Endodermal cell (in vitro differentiated cells): ENCODE data around the gene ZBED3. TPM values are rescaled to one million over a fixed set of nuclear protein-coding genes. Genes with fewer than 3 reads are reported as not detected.

Experiments
- DNase-seq: peaks from one replicate; pipeline ENCODE4 v3.0.0-alpha.2; 2017
- H3K27ac ChIP-seq: 2 replicates; pipeline ENCODE4 v1.5.1; 2013; ENCODE audit warnings: mild to moderate bottlenecking, low read depth, low read length, moderate library complexity
- H3K27me3 ChIP-seq: 2 replicates; pipeline ENCODE4 v1.6.1; 2013; ENCODE audit warnings: mild to moderate bottlenecking, low read length, moderate library complexity; ENCODE audit not compliant: insufficient read depth, control insufficient read depth, poor library complexity, severe bottlenecking
- H3K36me3 ChIP-seq: 2 replicates; pipeline ENCODE4 v1.7.0; 2013; ENCODE audit warnings: mild to moderate bottlenecking, low read length, moderate library complexity; ENCODE audit not compliant: control insufficient read depth, insufficient read depth
- H3K4me1 ChIP-seq: one replicate; pipeline ENCODE4 v1.7.0; 2013; ENCODE audit warnings: low read length; ENCODE audit not compliant: control insufficient read depth, insufficient read depth
- H3K4me3 ChIP-seq: 2 replicates; pipeline ENCODE4 v1.5.1; 2013; ENCODE audit warnings: mild to moderate bottlenecking, low read length, moderate library complexity
- H3K9ac ChIP-seq: 2 replicates; pipeline ENCODE4 v1.6.1; 2013; ENCODE audit warnings: mild to moderate bottlenecking, low read length, moderate library complexity; ENCODE audit not compliant: poor library complexity, severe bottlenecking; ENCODE audit errors: extremely low read depth
- H3K9me3 ChIP-seq: 2 replicates; pipeline ENCODE4 v1.6.1; 2013; ENCODE audit warnings: mild to moderate bottlenecking, low read length, moderate library complexity; ENCODE audit not compliant: control insufficient read depth
- H3K27ac Mint-ChIP-seq: 2 replicates; pipeline ENCODE4 v1.8.0; 2020; ENCODE audit warnings: mixed read lengths
- H3K27me3 Mint-ChIP-seq: 2 replicates; pipeline ENCODE4 v1.8.0; 2021; ENCODE audit warnings: mild to moderate bottlenecking, mixed read lengths; ENCODE audit not compliant: insufficient read depth
- H3K36me3 Mint-ChIP-seq: 2 replicates; pipeline ENCODE4 v1.8.0; 2020; ENCODE audit warnings: low read depth, mixed read lengths
- H3K4me1 Mint-ChIP-seq: 2 replicates; pipeline ENCODE4 v1.8.0; 2020; ENCODE audit warnings: mixed read lengths
- H3K4me3 Mint-ChIP-seq: 2 replicates; pipeline ENCODE4 v1.8.0; 2020; ENCODE audit warnings: mild to moderate bottlenecking, moderate library complexity, mixed read lengths
- H3K9me3 Mint-ChIP-seq: 2 replicates; pipeline ENCODE4 v1.8.0; 2020; ENCODE audit warnings: mild to moderate bottlenecking, mixed read lengths
- CTCF ChIP-seq: fragments of 200-600 bp; sonication (generic); conservative IDR thresholded peaks from 2 replicates; pipeline ENCODE4 v1.5.0; 2021; ENCODE audit warnings: antibody characterized with exemption, mild to moderate bottlenecking
- WGBS, 2 experiments: methylation state at CpG; one replicate each; pipeline versions ENCODE4 v1.1.5 to v1.1.7; 2013; ENCODE audit warnings: missing lambda C conversion rate in 2 of 2, mixed read lengths in 1 of 2; ENCODE audit not compliant: insufficient coverage in 1 of 2, insufficient read length in 1 of 2; 5-methylcytosine and 5-hydroxymethylcytosine counted together
- long read RNA-seq, 4 experiments: library from polyadenylated mRNA in 2 of 4; library from RNA in 1 of 4; library from capped mRNA in 1 of 4; stranded (forward) in 3 of 4; unstranded in 1 of 4; transcript quantifications; one replicate each; pipeline ENCODE4 v2.0.0, GENCODE V29; 2020 to 2021; ENCODE audit warnings: inconsistent platforms in 1 of 4
- polyA plus RNA-seq, 2 experiments: library from polyadenylated mRNA; stranded (reverse); fragments of 50-300 nt; gene quantifications; one replicate each; pipeline ENCODE4 v1.2.3, GENCODE V29; 2013
- total RNA-seq, 2 donors: library from RNA; stranded (reverse); fragmentation: NEBNext Ultra II Directional in 1 of 2; extraction: Animal tissue kit (Norgen Biotek cat#: 25700) in 1 of 2; gene quantifications; 2 replicates in 1 of 2; 3 replicates in 1 of 2; pipeline ENCODE4 v1.2.1, GENCODE V29; 2021

Gene ZBED3, protein sequence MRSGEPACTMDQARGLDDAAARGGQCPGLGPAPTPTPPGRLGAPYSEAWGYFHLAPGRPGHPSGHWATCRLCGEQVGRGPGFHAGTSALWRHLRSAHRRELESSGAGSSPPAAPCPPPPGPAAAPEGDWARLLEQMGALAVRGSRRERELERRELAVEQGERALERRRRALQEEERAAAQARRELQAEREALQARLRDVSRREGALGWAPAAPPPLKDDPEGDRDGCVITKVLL
- 1 to 10 TPM; 5.3 to 5.6 TPM for total RNA-seq
- polyA plus RNA-seq (2013, experiment 1 of 2) = 7.4 TPM
- 6.4 TPM for polyA plus RNA-seq (2013, experiment 2 of 2)
- long read RNA-seq, experiment 1, full-length matches to known transcripts = 1 of 7 reads
- long read RNA-seq, experiment 1, partial matches to known transcripts = 1 of 7 reads
- long read RNA-seq, experiment 1, other reads (novel, unspliced or antisense) = 5 of 7 reads
- long read RNA-seq, experiment 2, full-length matches to known transcripts = 5 of 6 reads
- long read RNA-seq, experiment 2, partial matches to known transcripts = 0 of 6 reads
- long read RNA-seq, experiment 2, other reads (novel, unspliced or antisense) = 1 of 6 reads
- long read RNA-seq, experiment 3 = 0 reads
- long read RNA-seq, experiment 4 = 0 reads

DNA sequence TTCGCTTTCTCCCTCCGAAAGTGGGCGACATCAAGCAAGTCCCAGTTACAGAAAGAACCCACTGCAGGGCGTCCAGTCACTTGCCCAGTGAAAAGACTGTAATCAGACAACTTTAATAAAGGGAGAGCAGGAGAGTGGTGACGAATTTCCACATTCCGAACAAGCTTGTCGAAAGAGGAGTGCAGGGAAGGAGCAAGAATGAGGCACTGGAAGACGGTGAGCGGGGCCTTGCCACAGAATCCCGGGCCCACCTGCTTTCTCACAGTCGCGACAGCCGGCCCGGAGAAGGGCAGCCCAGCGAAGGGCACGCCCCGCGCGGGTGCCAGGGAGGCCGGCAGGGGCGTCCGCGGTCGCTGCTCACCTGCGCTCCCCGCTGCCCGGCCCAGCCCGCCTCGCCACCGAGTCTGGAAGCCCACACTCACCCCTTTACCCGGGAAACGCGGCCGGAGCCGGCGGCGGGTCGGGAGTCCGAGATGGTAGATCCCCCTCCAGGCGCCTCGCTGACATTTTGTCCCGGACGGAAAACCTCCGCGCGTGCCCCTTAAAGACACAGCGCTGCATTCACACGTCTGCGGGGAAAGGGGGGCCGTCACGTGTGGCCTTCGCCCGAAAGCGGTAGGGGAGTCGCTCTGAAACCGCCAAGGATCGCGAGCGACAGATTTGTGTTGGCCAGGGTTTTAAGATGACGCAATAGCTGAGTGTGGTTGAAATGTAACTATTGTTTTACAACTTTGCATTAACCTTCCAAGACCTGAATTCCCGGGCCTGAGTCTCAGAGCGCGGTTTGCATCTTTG, at the start of gene ZBED3:
Gene ZBED3, minus strand, starts transcription at position 597 of the 795 bp plus-strand sequence. CDS start 9,407 bp downstream, outside the sequence.
- Mint-ChIP-seq H3K4me3 (peak within 1 kb of the TSS; percentile 77), H3K4me1 (peaks cover 10% of the 10 kb centered on the region), H3K9me3 (no peaks in the 10 kb centered on the region), H3K36me3 (peaks cover 25% of the 10 kb centered on the region), H3K27ac (peak within 1 kb of the TSS; percentile 99), H3K27me3 (no peaks in the 10 kb centered on the region)
- H3K4me3 ChIP-seq = peak within 1 kb of the TSS; percentile 88
- H3K27ac ChIP-seq = peak within 1 kb of the TSS; percentile 96
- peak; percentile 58 for TF ChIP-seq CTCF
- H3K4me1 ChIP-seq = peaks cover 6% of the 10 kb centered on the region
- 1% methylated on average over 13 to 63 of the region's 63 CpGs for WGBS, 2 experiments
- DNase-seq = peak; percentile 89
- peak within 1 kb of the TSS; percentile 92 for H3K9ac ChIP-seq
- peaks cover 13% of the 10 kb centered on the region for H3K9me3 ChIP-seq
- H3K27me3 ChIP-seq = no peaks in the 10 kb centered on the region
- H3K36me3 ChIP-seq = no peaks in the 10 kb centered on the region

DNA sequence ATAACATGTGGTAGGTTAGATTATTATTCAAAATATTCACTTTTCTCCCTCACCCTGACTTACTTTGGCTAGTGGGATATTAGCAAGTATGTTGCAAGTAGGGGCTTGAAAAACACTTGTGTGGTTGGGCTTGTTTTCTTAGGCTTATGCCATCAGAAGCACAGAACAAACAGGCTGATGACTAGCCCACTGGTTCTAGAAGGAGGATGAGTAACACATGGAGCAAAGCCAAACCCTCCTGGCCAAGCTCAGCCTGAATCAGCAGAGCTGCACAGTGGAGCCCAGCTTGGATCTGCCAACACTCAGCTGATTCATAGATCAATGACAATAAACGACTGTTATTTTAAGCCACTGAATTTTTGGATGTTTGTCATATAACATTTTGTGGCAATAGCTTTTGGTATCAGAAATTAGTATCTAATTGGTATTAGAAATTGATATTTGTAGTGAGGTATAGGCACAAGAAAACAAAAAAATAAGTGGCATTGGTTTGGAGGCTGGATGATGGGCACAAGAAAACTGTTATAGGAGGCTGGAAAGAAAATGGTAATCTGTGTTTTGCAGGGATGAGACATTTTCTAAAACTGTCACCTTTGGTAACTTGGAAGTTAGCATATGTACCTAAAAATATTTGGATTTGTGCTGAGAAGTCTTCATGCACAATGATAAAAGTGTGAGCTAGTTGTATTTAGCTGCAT, 46.1 kb upstream of the ZBED3 start:
- TF ChIP-seq CTCF = no peak
- Mint-ChIP-seq H3K9me3 (no peaks in the 10 kb centered on the region), H3K27ac (no peak overlapping the region), H3K4me3 (no peak overlapping the region), H3K36me3 (no peaks in the 10 kb centered on the region), H3K27me3 (peaks cover 2% of the 10 kb centered on the region), H3K4me1 (peaks cover 1% of the 10 kb centered on the region)
- Histone ChIP-seq H3K9ac (no peak overlapping the region), H3K36me3 (no peaks in the 10 kb centered on the region), H3K27ac (no peak overlapping the region), H3K4me1 (no peaks in the 10 kb centered on the region), H3K27me3 (no peaks in the 10 kb centered on the region), H3K4me3 (no peak overlapping the region), H3K9me3 (no peaks in the 10 kb centered on the region)
- 90 to 100% methylated on average over 1 of the region's 1 CpG for WGBS, 2 experiments
- no peak for DNase-seq

DNA sequence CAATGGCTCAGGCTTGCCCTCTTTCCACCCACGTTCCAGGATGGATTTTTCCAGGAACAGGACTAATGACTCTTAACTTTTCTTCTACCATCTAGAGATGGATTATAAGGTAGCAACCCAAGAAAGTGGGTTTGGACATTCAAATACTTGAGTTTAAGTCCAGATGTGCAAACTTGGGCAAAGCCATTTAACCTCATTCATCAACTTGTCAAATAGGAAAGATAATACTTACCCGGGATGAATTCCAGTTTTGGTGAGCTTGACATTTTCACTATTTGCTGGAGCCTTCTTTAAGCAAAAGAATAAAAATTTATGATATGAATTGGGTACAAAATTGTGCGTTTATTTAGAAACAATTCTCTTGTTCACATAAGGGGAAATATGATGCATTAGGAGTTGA, 44.3 kb upstream of the ZBED3 start:
- no peaks in the 10 kb centered on the region for H3K4me1 Mint-ChIP-seq
- H3K27ac Mint-ChIP-seq = no peak overlapping the region
- no peaks in the 10 kb centered on the region for H3K9me3 Mint-ChIP-seq
- no peak for DNase-seq
- no peaks in the 10 kb centered on the region for H3K36me3 Mint-ChIP-seq
- Histone ChIP-seq H3K9ac (no peak overlapping the region), H3K36me3 (no peaks in the 10 kb centered on the region), H3K9me3 (no peaks in the 10 kb centered on the region), H3K27ac (no peak overlapping the region), H3K4me1 (no peaks in the 10 kb centered on the region), H3K4me3 (no peak overlapping the region), H3K27me3 (no peaks in the 10 kb centered on the region)
- no peak for TF ChIP-seq CTCF
- peaks cover 2% of the 10 kb centered on the region for H3K27me3 Mint-ChIP-seq
- no peak overlapping the region for H3K4me3 Mint-ChIP-seq
- 87% methylated on average over 3 of the region's 3 CpGs; no CpG with 5 or more reads in 1 of the 2 experiments for WGBS, 2 experiments
